K562 (cell line): ENCODE data around the gene MOB4. TPM values are rescaled to one million over a fixed set of nuclear protein-coding genes. Genes with fewer than 3 reads are reported as not detected.

Experiments
- ARID4B ChIP-seq: sonication (generic); formaldehyde crosslinking; IDR thresholded peaks from 2 replicates; pipeline ENCODE4 v1.8.0; 2022; ENCODE audit warnings: mild to moderate bottlenecking, missing genetic modification reagents
- BRD9 ChIP-seq: fragments of 450-650 bp; IDR thresholded peaks from 2 replicates; pipeline ENCODE4 v1.6.1; 2018; ENCODE audit warnings: low read depth; ENCODE audit not compliant: partially characterized antibody
- DNMT1 ChIP-seq: fragments of 450-650 bp; IDR thresholded peaks from 2 replicates; pipeline ENCODE4 v1.6.1; 2016; ENCODE audit warnings: antibody characterized with exemption, mild to moderate bottlenecking
- FOSL1 ChIP-seq: fragments of 200-800 bp; sonication (Bioruptor generic); conservative IDR thresholded peaks from 2 replicates; pipeline ENCODE4 v1.6.1; 2016; ENCODE audit warnings: missing genetic modification characterization, missing compliant biosample characterization
- HDAC1 ChIP-seq, 2 experiments: fragments of 450-650 bp; IDR thresholded peaks; 2 replicates each; pipeline ENCODE4 v1.6.1; 2016 to 2017; ENCODE audit warnings: inconsistent platforms in 1 of 2, mild to moderate bottlenecking in 1 of 2, moderate library complexity in 1 of 2
- NCOR1 ChIP-seq: fragments of 450-650 bp; IDR thresholded peaks from 2 replicates; pipeline ENCODE4 v1.6.1; 2016; ENCODE audit warnings: mild to moderate bottlenecking, moderate library complexity
- NR2C1 ChIP-seq, 2 experiments: fragments of 450-650 bp; IDR thresholded peaks; 2 replicates each; pipeline ENCODE4 v1.6.1; 2017; ENCODE audit warnings: mild to moderate bottlenecking in 2 of 2, antibody characterized with exemption in 1 of 2, inconsistent platforms in 1 of 2, missing compliant biosample characterization in 1 of 2, missing genetic modification characterization in 1 of 2
- RAD21 ChIP-seq, 2 experiments: fragments of 250-450 bp in 1 of 2; fragments of 450-650 bp in 1 of 2; sonication (Bioruptor Pico) in 1 of 2; formaldehyde crosslinking in 1 of 2; IDR thresholded peaks in 1 of 2; conservative IDR thresholded peaks in 1 of 2; 2 replicates each; pipeline versions ENCODE4 v1.4.0 to v1.8.0; 2020 to 2022; ENCODE audit warnings: mild to moderate bottlenecking in 2 of 2, moderate library complexity in 1 of 2
- SMARCE1 ChIP-seq: fragments of 450-650 bp; IDR thresholded peaks from 2 replicates; pipeline ENCODE4 v1.7.1; 2016; ENCODE audit warnings: mild to moderate bottlenecking
- SNRNP70 ChIP-seq: fragments of 200-400 bp; formaldehyde crosslinking; optimal IDR thresholded peaks from 2 replicates; pipeline ENCODE3; 2017; ENCODE audit warnings: low read depth, low read length
- SRSF3 ChIP-seq: fragments of 200-400 bp; formaldehyde crosslinking; IDR thresholded peaks from 2 replicates; pipeline ENCODE4 v1.6.1; 2016; ENCODE audit warnings: mild to moderate bottlenecking, low read length, moderate library complexity; ENCODE audit not compliant: insufficient read depth
- THRA ChIP-seq: fragments of 450-650 bp; IDR thresholded peaks from 2 replicates; pipeline ENCODE4 v1.6.1; 2017; ENCODE audit warnings: mild to moderate bottlenecking, moderate library complexity
- ZBTB49 ChIP-seq: sonication (generic); formaldehyde crosslinking; IDR thresholded peaks from 2 replicates; pipeline ENCODE4 v1.8.0; 2022; ENCODE audit warnings: missing genetic modification reagents, mild to moderate bottlenecking, borderline replicate concordance
- ZBTB8A ChIP-seq: fragments of 450-650 bp; IDR thresholded peaks from 2 replicates; pipeline ENCODE4 v1.6.1; 2018; ENCODE audit warnings: mild to moderate bottlenecking, moderate library complexity; ENCODE audit not compliant: partially characterized antibody
- ZNF174 ChIP-seq: fragments of 250-450 bp; sonication (Bioruptor Pico); IDR thresholded peaks from 2 replicates; pipeline ENCODE4 v1.4.0; 2020; ENCODE audit warnings: mild to moderate bottlenecking
- ZNF354B ChIP-seq: fragments of 250-450 bp; sonication (Bioruptor Pico); IDR thresholded peaks from 2 replicates; pipeline ENCODE4 v1.4.0; 2020
- ZNF589 ChIP-seq: fragments of 200-800 bp; sonication (Bioruptor generic); IDR thresholded peaks from 2 replicates; pipeline ENCODE4 v1.6.1; 2016; ENCODE audit warnings: low read depth, missing genetic modification characterization, missing compliant biosample characterization
- polyA plus RNA-seq, 8 experiments: library from polyadenylated mRNA; depleted of rRNA in 4 of 8; stranded (reverse) in 5 of 8; unstranded in 3 of 8; fragments of >200 nt; fragmentation: Nextera tagmentation in 2 of 8; fragmentation: Illumina TruSeq in 1 of 8; extraction: Ambion mirVana in 2 of 8; extraction: Trizol in 1 of 8; gene quantifications; 2 replicates each; pipeline versions ENCODE4 v1.2.1 to v1.2.3, GENCODE V29; 2011 to 2014; ENCODE audit warnings: inconsistent platforms in 1 of 8, missing spikeins in 1 of 8
- total RNA-seq, 7 experiments: library from RNA; depleted of rRNA in 6 of 7; stranded (reverse); fragments of >200 nt in 6 of 7; fragmentation: Illumina TruSeq in 2 of 7; extraction: Trizol in 2 of 7; gene quantifications; 2 replicates each; pipeline versions ENCODE4 v1.2.1 to v1.2.3, GENCODE V29; 2011 to 2021; ENCODE audit warnings: low replicate concordance in 1 of 7
- TF ChIP-seq, protein P1 (sequence below): fragments of 450-650 bp; conservative IDR thresholded peaks from 2 replicates; pipeline ENCODE4 v1.6.1; 2016; ENCODE audit warnings: missing genetic modification characterization, low read depth, mild to moderate bottlenecking, control low read depth, missing compliant biosample characterization

Gene MOB4
- total and polyA plus RNA-seq, 9 of the 15 experiments (the other 6 are each of a cell fraction or from before 2014, with no cell fraction given), result 13.5 to 30.8 (median 22.2) TPM

DNA sequence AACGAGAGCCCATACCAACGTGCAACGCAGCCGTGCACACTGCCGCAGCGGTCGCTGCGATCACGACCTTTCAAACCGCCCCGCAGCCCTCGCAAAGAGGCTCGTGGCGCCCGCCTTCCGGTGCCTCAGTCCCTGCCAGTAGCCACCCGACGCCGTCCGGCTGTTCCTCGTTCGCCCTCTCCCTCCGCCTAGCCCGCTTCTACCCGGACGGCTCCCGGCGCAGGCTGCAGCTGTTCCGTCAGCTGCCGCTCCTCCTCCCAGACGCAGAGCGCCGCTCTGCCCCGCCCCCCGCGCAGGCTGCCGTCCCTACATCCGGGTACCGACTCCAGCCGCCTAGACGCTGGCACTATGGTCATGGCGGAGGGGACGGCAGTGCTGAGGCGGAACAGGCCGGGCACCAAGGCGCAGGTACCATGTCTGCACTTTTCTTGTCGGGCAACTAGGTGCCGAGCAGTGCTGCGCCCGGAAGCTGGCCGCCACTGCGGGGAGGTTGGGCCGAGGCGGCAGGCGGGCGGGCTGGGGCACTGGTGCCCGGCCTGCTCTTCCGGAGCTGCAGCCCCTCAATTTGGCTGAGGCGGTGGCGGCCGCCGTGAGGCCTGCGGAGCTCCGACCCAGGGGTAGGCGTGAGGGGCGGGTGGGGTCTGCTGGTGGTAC is at the start of gene MOB4 (continued):
- no peak for TF ChIP-seq ZNF174 (CRISPR knock-in tag)
- TF ChIP-seq ZBTB8A, result no peak
- peak in 1 of 2 experiments; percentile 69; a peak in 1 of 4 replicates for TF ChIP-seq HDAC1 (IDR thresholded peaks at IDR 0.05)
- TF ChIP-seq NR2C1 (IDR thresholded peaks at IDR 0.05), result no peak
- no peak for TF ChIP-seq NR2C1 (tag; IDR thresholded peaks at IDR 0.05)
- TF ChIP-seq RAD21 (CRISPR knock-in tag; conservative IDR thresholded peaks at IDR 0.05 in 1 of 2, IDR thresholded peaks at IDR 0.05 in 1 of 2), result 0 out of 4 replicates have a peak, but pooled peaks of 1 of the 2 experiments have one; percentile 10
- TF ChIP-seq SRSF3, result no peak
- TF ChIP-seq, protein P1, sequence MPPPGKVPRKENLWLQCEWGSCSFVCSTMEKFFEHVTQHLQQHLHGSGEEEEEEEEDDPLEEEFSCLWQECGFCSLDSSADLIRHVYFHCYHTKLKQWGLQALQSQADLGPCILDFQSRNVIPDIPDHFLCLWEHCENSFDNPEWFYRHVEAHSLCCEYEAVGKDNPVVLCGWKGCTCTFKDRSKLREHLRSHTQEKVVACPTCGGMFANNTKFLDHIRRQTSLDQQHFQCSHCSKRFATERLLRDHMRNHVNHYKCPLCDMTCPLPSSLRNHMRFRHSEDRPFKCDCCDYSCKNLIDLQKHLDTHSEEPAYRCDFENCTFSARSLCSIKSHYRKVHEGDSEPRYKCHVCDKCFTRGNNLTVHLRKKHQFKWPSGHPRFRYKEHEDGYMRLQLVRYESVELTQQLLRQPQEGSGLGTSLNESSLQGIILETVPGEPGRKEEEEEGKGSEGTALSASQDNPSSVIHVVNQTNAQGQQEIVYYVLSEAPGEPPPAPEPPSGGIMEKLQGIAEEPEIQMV, result no peak
- no peak for TF ChIP-seq SMARCE1
- no peak for TF ChIP-seq ZNF589 (CRISPR knock-in tag)
- TF ChIP-seq THRA, result no peak
- TF ChIP-seq NCOR1, result peak; percentile 52
- no peak for TF ChIP-seq SNRNP70
- no peak for TF ChIP-seq ZNF354B (CRISPR knock-in tag)
- TF ChIP-seq BRD9, result no peak
- TF ChIP-seq DNMT1, result no peak
- TF ChIP-seq ARID4B (CRISPR knock-in tag), result peak; percentile 82
- TF ChIP-seq ZBTB49 (CRISPR knock-in tag), result no peak
- no peak for TF ChIP-seq FOSL1 (tag)
